ENCODE results near the gene HPS1. TPM values are rescaled to one million over a fixed set of nuclear protein-coding genes. Genes with fewer than 3 reads are reported as not detected.

Gene HPS1
- total RNA-seq, 1 experiment from 2014 or later = 146 TPM

GRCh38 chr10:98377001-98377400, 69.7 kb downstream of the HPS1 start:
- in situ Hi-C loops (cut with HindIII; ENCODE audit: low pct_unique_long_range_greater_than_20kb, low sequenced_read_pairs) = no loop called here
- Histone ChIP-seq H3K9me3 (ENCODE audit: control insufficient read depth, insufficient read depth, low read depth, low read length) (no peaks in the 10 kb centered on the region), H3K4me1 (ENCODE audit: control insufficient read depth, insufficient read depth, low read length) (no peaks in the 10 kb centered on the region), H3K36me3 (ENCODE audit: control insufficient read depth, insufficient read depth, low read length) (no peaks in the 10 kb centered on the region), H3K27me3 (ENCODE audit: control insufficient read depth, insufficient read depth, low read length) (peaks cover 3% of the 10 kb centered on the region), H3K4me3 (ENCODE audit: low read depth in 2 of 2, low read length in 2 of 2) (no peak overlapping the region), H3K27ac (ENCODE audit: low read length) (no peak overlapping the region)
- BruUV-seq (replicated peaks) = no TSS peak
- CTCF ChIA-PET = no interaction called here
- POLR2A ChIA-PET = no interaction called here
- ATAC-seq (no peak), DNase-seq (ENCODE audit: low read depth, low spot score) (no peak)
- intact Hi-C loops (cut with micrococcal nuclease; ENCODE audit: unreplicated experiment) = no loop called here
- TF ChIP-seq SIN3A (IDR thresholded peaks at IDR 0.05; ENCODE audit: borderline replicate concordance, insufficient read depth, low read depth, low read length) (no peak), TCF7L2 (IDR thresholded peaks at IDR 0.05; ENCODE audit: low read depth, low read length) (no peak), POLR2AphosphoS5 (IDR thresholded peaks at IDR 0.05; ENCODE audit: low read depth, low read length) (no peak)
- TF ChIP-seq, protein P1, sequence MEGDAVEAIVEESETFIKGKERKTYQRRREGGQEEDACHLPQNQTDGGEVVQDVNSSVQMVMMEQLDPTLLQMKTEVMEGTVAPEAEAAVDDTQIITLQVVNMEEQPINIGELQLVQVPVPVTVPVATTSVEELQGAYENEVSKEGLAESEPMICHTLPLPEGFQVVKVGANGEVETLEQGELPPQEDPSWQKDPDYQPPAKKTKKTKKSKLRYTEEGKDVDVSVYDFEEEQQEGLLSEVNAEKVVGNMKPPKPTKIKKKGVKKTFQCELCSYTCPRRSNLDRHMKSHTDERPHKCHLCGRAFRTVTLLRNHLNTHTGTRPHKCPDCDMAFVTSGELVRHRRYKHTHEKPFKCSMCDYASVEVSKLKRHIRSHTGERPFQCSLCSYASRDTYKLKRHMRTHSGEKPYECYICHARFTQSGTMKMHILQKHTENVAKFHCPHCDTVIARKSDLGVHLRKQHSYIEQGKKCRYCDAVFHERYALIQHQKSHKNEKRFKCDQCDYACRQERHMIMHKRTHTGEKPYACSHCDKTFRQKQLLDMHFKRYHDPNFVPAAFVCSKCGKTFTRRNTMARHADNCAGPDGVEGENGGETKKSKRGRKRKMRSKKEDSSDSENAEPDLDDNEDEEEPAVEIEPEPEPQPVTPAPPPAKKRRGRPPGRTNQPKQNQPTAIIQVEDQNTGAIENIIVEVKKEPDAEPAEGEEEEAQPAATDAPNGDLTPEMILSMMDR (IDR thresholded peaks at IDR 0.05) = no peak

- Histone ChIP-seq H3K4me3 (ENCODE audit: low read depth in 2 of 2, low read length in 2 of 2) (no peak overlapping the region), H3K36me3 (ENCODE audit: control insufficient read depth, insufficient read depth, low read length) (no peaks in the 10 kb centered on the region), H3K27ac (ENCODE audit: low read length) (no peak overlapping the region), H3K4me1 (ENCODE audit: control insufficient read depth, insufficient read depth, low read length) (no peaks in the 10 kb centered on the region), H3K9me3 (ENCODE audit: control insufficient read depth, insufficient read depth, low read depth, low read length) (no peaks in the 10 kb centered on the region), H3K27me3 (ENCODE audit: control insufficient read depth, insufficient read depth, low read length) (peaks cover 3% of the 10 kb centered on the region)
- intact Hi-C loops (cut with micrococcal nuclease; ENCODE audit: unreplicated experiment) = no loop called here
- TF ChIP-seq, protein P1 (IDR thresholded peaks at IDR 0.05) = no peak
- no peak for TF ChIP-seq SIN3A (IDR thresholded peaks at IDR 0.05; ENCODE audit: borderline replicate concordance, insufficient read depth, low read depth, low read length)
- no peak for TF ChIP-seq POLR2AphosphoS5 (IDR thresholded peaks at IDR 0.05; ENCODE audit: low read depth, low read length)
- TF ChIP-seq, protein P2, sequence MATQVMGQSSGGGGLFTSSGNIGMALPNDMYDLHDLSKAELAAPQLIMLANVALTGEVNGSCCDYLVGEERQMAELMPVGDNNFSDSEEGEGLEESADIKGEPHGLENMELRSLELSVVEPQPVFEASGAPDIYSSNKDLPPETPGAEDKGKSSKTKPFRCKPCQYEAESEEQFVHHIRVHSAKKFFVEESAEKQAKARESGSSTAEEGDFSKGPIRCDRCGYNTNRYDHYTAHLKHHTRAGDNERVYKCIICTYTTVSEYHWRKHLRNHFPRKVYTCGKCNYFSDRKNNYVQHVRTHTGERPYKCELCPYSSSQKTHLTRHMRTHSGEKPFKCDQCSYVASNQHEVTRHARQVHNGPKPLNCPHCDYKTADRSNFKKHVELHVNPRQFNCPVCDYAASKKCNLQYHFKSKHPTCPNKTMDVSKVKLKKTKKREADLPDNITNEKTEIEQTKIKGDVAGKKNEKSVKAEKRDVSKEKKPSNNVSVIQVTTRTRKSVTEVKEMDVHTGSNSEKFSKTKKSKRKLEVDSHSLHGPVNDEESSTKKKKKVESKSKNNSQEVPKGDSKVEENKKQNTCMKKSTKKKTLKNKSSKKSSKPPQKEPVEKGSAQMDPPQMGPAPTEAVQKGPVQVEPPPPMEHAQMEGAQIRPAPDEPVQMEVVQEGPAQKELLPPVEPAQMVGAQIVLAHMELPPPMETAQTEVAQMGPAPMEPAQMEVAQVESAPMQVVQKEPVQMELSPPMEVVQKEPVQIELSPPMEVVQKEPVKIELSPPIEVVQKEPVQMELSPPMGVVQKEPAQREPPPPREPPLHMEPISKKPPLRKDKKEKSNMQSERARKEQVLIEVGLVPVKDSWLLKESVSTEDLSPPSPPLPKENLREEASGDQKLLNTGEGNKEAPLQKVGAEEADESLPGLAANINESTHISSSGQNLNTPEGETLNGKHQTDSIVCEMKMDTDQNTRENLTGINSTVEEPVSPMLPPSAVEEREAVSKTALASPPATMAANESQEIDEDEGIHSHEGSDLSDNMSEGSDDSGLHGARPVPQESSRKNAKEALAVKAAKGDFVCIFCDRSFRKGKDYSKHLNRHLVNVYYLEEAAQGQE (IDR thresholded peaks at IDR 0.05; ENCODE audit: insufficient read depth in 1 of 2, low read depth in 2 of 2, low read length in 1 of 2) = no peak
- TF ChIP-seq TCF7L2 (IDR thresholded peaks at IDR 0.05; ENCODE audit: low read depth, low read length) = no peak
- BruUV-seq (replicated peaks) = no TSS peak
- CTCF ChIA-PET = no interaction called here
- POLR2A ChIA-PET = no interaction called here
- DNase-seq (ENCODE audit: low read depth, low spot score) = no peak
- in situ Hi-C loops (cut with HindIII; ENCODE audit: low pct_unique_long_range_greater_than_20kb, low sequenced_read_pairs) = no loop called here
- ATAC-seq = no peak
These were observed 70.2 kb downstream of the HPS1 start for GRCh38 chr10:98376485-98376884.

Data from Panc1 (cell line).